Mesendoderm (in vitro differentiated cells): ENCODE data around the gene HABP4.

Source experiments
- DNase-seq: peaks from one replicate; pipeline ENCODE4 v3.0.0; 2013
- H2AK5ac ChIP-seq: 2 replicates; pipeline ENCODE4 v1.6.1; 2013; ENCODE audit warnings: low read length, inconsistent platforms
- H2BK120ac ChIP-seq: 2 replicates; pipeline ENCODE4 v1.6.1; 2013; ENCODE audit warnings: low read depth, mild to moderate bottlenecking, low read length, moderate library complexity, mixed read lengths
- H2BK15ac ChIP-seq: replicated peaks from 2 replicates; pipeline ENCODE4 v1.6.1; 2013; ENCODE audit warnings: low read depth, mild to moderate bottlenecking, moderate library complexity
- H2BK5ac ChIP-seq: 2 replicates; pipeline ENCODE4 v1.6.1; 2013; ENCODE audit warnings: low read length, inconsistent platforms
- H3K18ac ChIP-seq: 2 replicates; pipeline ENCODE4 v1.6.1; 2013; ENCODE audit warnings: mild to moderate bottlenecking, low read length, mixed read lengths
- H3K23ac ChIP-seq: one replicate; pipeline ENCODE4 v1.6.1; 2013; ENCODE audit warnings: low read length
- H3K27ac ChIP-seq: 2 replicates; pipeline ENCODE4 v1.5.1; 2013; ENCODE audit warnings: low read depth, mild to moderate bottlenecking, inconsistent platforms, low read length, moderate library complexity
- H3K27me3 ChIP-seq: 2 replicates; pipeline ENCODE4 v1.6.1; 2013; ENCODE audit warnings: low read length, control low read depth, mild to moderate bottlenecking, inconsistent platforms; ENCODE audit not compliant: insufficient read depth, poor library complexity
- H3K36me3 ChIP-seq: 2 replicates; pipeline ENCODE4 v1.6.1; 2013; ENCODE audit warnings: low read length, inconsistent platforms; ENCODE audit not compliant: control insufficient read depth, insufficient read depth
- H3K4ac ChIP-seq: one replicate; pipeline ENCODE4 v1.6.1; 2013; ENCODE audit warnings: low read depth, mild to moderate bottlenecking, low read length, moderate library complexity
- H3K4me1 ChIP-seq: 2 replicates; pipeline ENCODE4 v1.6.1; 2013; ENCODE audit warnings: low read depth, low read length, inconsistent platforms; ENCODE audit not compliant: control insufficient read depth
- H3K4me2 ChIP-seq: 2 replicates; pipeline ENCODE4 v1.6.1; 2013; ENCODE audit warnings: low read length
- H3K4me3 ChIP-seq: 2 replicates; pipeline ENCODE4 v1.5.1; 2013; ENCODE audit warnings: mild to moderate bottlenecking, low read length
- H3K56ac ChIP-seq: one replicate; pipeline ENCODE4 v1.6.1; 2013; ENCODE audit warnings: low read length
- H3K79me1 ChIP-seq: 2 replicates; pipeline ENCODE4 v1.6.1; 2013; ENCODE audit warnings: low read length, inconsistent platforms
- H3K79me2 ChIP-seq: 2 replicates; pipeline ENCODE4 v1.6.1; 2013; ENCODE audit warnings: mild to moderate bottlenecking, low read length; ENCODE audit not compliant: control insufficient read depth, insufficient read depth
- H3K9ac ChIP-seq: 2 replicates; pipeline ENCODE4 v1.6.1; 2013; ENCODE audit warnings: low read length, inconsistent platforms
- H4K5ac ChIP-seq: one replicate; pipeline ENCODE4 v1.6.1; 2013; ENCODE audit warnings: low read length
- H4K8ac ChIP-seq: one replicate; pipeline ENCODE4 v1.6.1; 2013; ENCODE audit warnings: low read depth, mild to moderate bottlenecking, control low read depth, low read length, moderate library complexity
- WGBS: extraction: QIAGEN DNeasy Blood & Tissue Kit; methylation state at CpG from one replicate; pipeline ENCODE4 v1.1.7; 2013; ENCODE audit warnings: low lambda C conversion rate, missing lambda C conversion rate; ENCODE audit not compliant: insufficient coverage; ENCODE audit errors: extremely low coverage; 5-methylcytosine and 5-hydroxymethylcytosine counted together

The HABP4 gene

DNA sequence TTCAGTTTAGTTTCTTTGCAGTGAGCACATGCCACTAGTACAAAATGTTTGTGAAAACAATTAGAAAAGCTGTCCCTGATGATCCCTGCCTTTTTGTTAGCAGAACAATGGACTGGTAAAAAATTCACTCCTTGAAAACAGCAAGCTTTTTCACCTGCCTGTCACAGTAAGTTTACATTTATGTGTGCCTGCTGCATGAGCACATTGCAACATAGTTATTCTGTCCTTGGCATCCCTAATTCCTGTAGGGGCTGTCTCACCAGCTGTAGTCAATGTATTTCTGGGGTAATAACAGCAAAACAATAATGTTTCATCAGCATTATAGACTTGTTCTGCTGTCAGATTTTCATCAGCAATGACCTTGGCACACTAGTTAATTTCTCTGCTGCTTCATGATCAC lies 20.2 kb upstream of the HABP4 start:
- no peak for DNase-seq
- H2BK5ac ChIP-seq, result no peak overlapping the region

DNA sequence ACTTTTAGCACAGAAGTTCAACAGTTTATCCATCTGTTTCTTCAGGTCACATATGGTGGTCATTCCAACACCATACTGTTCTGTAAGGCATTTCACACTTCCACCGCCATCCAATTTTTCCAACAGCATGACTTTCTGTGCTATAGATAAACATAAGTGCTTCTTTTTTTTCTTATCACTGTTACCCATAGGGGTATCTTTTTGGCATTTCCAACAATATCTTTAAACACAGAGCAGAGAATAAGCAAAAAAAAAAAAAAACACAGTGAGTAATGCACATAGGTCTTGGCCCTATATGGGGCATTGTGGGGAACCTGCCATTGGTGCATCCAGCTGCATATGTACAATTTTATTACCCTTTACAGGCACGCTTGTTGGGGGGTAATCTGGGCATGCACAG lies 19.6 kb upstream of the HABP4 start:
- no peaks in the 10 kb centered on the region for H3K36me3 ChIP-seq
- no peaks in the 10 kb centered on the region for H3K4me1 ChIP-seq
- no peak overlapping the region for H4K5ac ChIP-seq
- no peak overlapping the region for H2BK15ac ChIP-seq
- H3K4me2 ChIP-seq, result no peak overlapping the region
- H3K27ac ChIP-seq, result no peak overlapping the region
- H3K4ac ChIP-seq, result no peak overlapping the region
- H2AK5ac ChIP-seq, result no peak overlapping the region
- H3K18ac ChIP-seq, result no peak overlapping the region
- no peaks in the 10 kb centered on the region for H3K27me3 ChIP-seq
- WGBS, result no CpG with 5 or more reads among the region's 2 CpGs
- no peak overlapping the region for H3K56ac ChIP-seq
- no peak for DNase-seq
- H2BK120ac ChIP-seq, result no peak overlapping the region
- H4K8ac ChIP-seq, result no peak overlapping the region
- H3K4me3 ChIP-seq, result no peak overlapping the region
- no peaks in the 10 kb centered on the region for H3K79me2 ChIP-seq
- no peak overlapping the region for H3K23ac ChIP-seq
- H3K9ac ChIP-seq, result no peak overlapping the region
- no peaks in the 10 kb centered on the region for H3K79me1 ChIP-seq
- H2BK5ac ChIP-seq, result no peak overlapping the region

More for the DNA sequence above, 20.2 kb upstream of the HABP4 start:
- Histone ChIP-seq H3K23ac (no peak overlapping the region), H2AK5ac (no peak overlapping the region), H2BK120ac (no peak overlapping the region), H3K79me2 (no peaks in the 10 kb centered on the region), H3K4ac (no peak overlapping the region), H4K5ac (no peak overlapping the region), H3K4me3 (no peak overlapping the region), H3K56ac (no peak overlapping the region), H4K8ac (no peak overlapping the region), H3K27me3 (no peaks in the 10 kb centered on the region), H3K4me1 (no peaks in the 10 kb centered on the region), H3K79me1 (no peaks in the 10 kb centered on the region), H3K36me3 (no peaks in the 10 kb centered on the region), H2BK15ac (no peak overlapping the region), H3K9ac (no peak overlapping the region), H3K18ac (no peak overlapping the region), H3K27ac (no peak overlapping the region), H3K4me2 (no peak overlapping the region)

DNA sequence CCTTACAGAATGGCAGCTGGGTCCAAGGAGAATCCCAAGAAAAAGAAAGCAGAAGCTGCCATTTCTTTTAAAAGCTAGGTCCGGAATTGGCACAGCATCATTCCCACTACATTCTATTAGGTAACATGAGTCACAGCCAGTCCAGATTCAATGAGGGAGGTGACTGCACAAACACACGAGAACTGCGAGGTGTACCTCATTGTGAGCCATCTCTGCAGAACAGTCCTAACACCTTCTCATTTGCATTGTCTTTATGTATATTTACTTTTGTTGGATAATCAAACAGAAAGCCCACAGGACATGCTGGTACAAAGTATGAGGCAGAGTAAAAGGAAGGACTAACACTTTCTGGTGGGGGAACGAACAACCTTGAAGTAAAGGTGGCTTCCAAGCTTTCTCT lies 14.6 kb upstream of the HABP4 start:
- H4K5ac ChIP-seq, result no peak overlapping the region
- no peaks in the 10 kb centered on the region for H3K4me1 ChIP-seq

DNA sequence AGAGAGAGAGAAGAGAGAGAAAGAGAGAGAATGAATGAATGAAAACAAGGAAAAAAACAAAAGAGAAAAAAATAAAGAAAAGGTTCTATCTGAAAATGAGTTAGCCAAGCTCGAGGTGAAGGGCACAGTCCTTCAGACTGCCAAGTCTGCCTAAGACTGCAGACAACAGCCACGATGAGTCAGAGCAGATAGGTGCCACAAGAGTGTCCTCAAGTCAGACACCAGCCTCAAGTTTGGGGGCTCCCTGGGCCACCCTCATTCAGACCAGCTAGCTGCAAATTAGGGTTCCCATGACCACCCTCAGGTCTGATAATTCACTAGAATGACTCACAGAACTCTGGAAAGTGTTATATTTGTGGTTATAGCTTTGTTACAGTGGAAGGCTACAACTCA lies 13.9 kb upstream of the HABP4 start:
- Histone ChIP-seq H3K27me3 (no peaks in the 10 kb centered on the region), H2BK120ac (no peak overlapping the region), H2AK5ac (no peak overlapping the region), H3K79me1 (no peaks in the 10 kb centered on the region), H3K27ac (no peak overlapping the region), H2BK5ac (no peak overlapping the region), H3K4me1 (no peaks in the 10 kb centered on the region), H3K4ac (no peak overlapping the region), H4K5ac (no peak overlapping the region), H2BK15ac (no peak overlapping the region), H3K4me3 (no peak overlapping the region), H3K56ac (no peak overlapping the region), H3K79me2 (no peaks in the 10 kb centered on the region), H3K18ac (no peak overlapping the region), H3K36me3 (no peaks in the 10 kb centered on the region), H4K8ac (no peak overlapping the region), H3K4me2 (no peak overlapping the region), H3K23ac (no peak overlapping the region), H3K9ac (no peak overlapping the region)
- no peak for DNase-seq
- no CpG with 5 or more reads among the region's 2 CpGs for WGBS

More for the DNA sequence above, 14.6 kb upstream of the HABP4 start:
- Histone ChIP-seq H3K56ac (no peak overlapping the region), H3K79me1 (no peaks in the 10 kb centered on the region), H2BK5ac (no peak overlapping the region), H3K4me3 (no peak overlapping the region), H4K8ac (no peak overlapping the region), H3K9ac (no peak overlapping the region), H2BK120ac (no peak overlapping the region), H3K4ac (no peak overlapping the region), H3K36me3 (no peaks in the 10 kb centered on the region), H3K27me3 (no peaks in the 10 kb centered on the region), H3K23ac (no peak overlapping the region), H3K4me2 (no peak overlapping the region), H3K79me2 (no peaks in the 10 kb centered on the region), H2BK15ac (no peak overlapping the region), H2AK5ac (no peak overlapping the region), H3K18ac (no peak overlapping the region), H3K27ac (no peak overlapping the region)
- WGBS, result no CpG with 5 or more reads among the region's 4 CpGs
- no peak for DNase-seq

DNA sequence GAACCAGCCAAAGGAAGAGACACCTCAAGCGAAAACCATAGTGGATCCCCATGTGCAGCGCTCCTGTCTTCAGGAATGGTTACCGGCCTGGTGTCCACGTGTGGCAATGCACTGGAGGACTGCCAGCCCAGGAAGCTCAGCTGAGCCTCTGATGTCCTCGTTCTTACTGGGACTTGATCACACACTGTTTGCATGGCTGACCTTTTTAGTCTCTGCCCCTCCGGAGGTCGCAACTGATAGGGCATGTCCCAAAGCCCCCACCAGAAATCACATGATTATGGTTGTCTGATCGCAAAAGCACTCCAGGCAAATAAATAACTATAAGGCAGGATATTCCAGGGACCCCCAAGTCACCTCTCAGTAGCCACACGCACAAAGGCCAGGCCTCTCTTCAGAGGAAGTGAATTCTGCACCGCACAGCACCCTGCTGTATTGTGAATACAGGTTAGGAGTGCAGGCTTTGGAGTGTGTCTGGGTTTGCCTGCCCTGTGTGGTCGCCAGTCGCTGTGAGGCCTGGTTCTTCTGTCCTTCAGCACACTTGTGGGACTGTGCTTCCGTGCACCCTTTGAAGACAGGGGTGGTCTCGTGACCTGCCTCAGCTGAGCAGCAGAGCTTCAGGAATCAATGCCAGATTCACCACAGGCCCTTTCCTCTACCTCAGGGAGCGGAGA lies 13.4 kb upstream of the HABP4 start:
- H3K4me3 ChIP-seq, result no peak overlapping the region
- WGBS, result no CpG with 5 or more reads among the region's 15 CpGs
- H3K4me2 ChIP-seq, result no peak overlapping the region
- no peak overlapping the region for H4K8ac ChIP-seq
- no peak overlapping the region for H2AK5ac ChIP-seq
- DNase-seq, result no peak
- H3K4ac ChIP-seq, result no peak overlapping the region
- H3K79me2 ChIP-seq, result no peaks in the 10 kb centered on the region
- H3K4me1 ChIP-seq, result no peaks in the 10 kb centered on the region
- no peak overlapping the region for H2BK15ac ChIP-seq
- no peak overlapping the region for H2BK120ac ChIP-seq
- H2BK5ac ChIP-seq, result no peak overlapping the region
- no peaks in the 10 kb centered on the region for H3K36me3 ChIP-seq
- H4K5ac ChIP-seq, result no peak overlapping the region
- H3K79me1 ChIP-seq, result no peaks in the 10 kb centered on the region
- no peaks in the 10 kb centered on the region for H3K27me3 ChIP-seq
- no peak overlapping the region for H3K18ac ChIP-seq
- no peak overlapping the region for H3K56ac ChIP-seq
- H3K23ac ChIP-seq, result no peak overlapping the region
- no peak overlapping the region for H3K27ac ChIP-seq
- H3K9ac ChIP-seq, result no peak overlapping the region

DNA sequence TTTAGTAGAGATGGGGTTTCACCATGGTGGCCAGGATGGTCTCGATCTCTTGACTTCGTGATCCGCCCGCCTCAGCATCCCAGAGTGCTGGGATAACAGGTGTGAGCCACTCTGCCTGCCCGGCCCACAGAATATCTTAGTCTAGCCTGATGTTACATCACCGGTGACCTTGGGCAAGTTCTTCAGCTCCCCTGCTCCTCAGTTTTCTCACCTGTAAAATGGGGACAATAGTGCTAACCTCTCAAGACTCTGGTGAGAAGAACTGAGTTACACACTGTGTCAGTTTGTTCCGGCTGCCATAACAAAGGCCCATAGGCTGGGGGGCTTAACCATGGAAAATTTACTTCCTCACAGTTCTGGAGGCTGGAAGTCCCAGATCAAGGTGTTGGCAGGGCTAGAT lies 12.5 kb upstream of the HABP4 start:
- no peak overlapping the region for H2BK5ac ChIP-seq
- H3K4me2 ChIP-seq, result no peak overlapping the region
- H4K8ac ChIP-seq, result no peak overlapping the region
- no peaks in the 10 kb centered on the region for H3K27me3 ChIP-seq
- H3K79me2 ChIP-seq, result no peaks in the 10 kb centered on the region
- no peak for DNase-seq
- no peak overlapping the region for H3K23ac ChIP-seq
- no peak overlapping the region for H3K4ac ChIP-seq
- no peak overlapping the region for H2BK15ac ChIP-seq
- H3K18ac ChIP-seq, result no peak overlapping the region
- H3K9ac ChIP-seq, result no peak overlapping the region
- H3K4me3 ChIP-seq, result no peak overlapping the region
- no peak overlapping the region for H3K27ac ChIP-seq
- H3K56ac ChIP-seq, result no peak overlapping the region
- H3K79me1 ChIP-seq, result no peaks in the 10 kb centered on the region
- H3K36me3 ChIP-seq, result no peaks in the 10 kb centered on the region
- H4K5ac ChIP-seq, result no peak overlapping the region
- H2BK120ac ChIP-seq, result no peak overlapping the region
- H3K4me1 ChIP-seq, result no peaks in the 10 kb centered on the region
- WGBS, result no CpG with 5 or more reads among the region's 7 CpGs
- H2AK5ac ChIP-seq, result no peak overlapping the region
